VCaP (cell line): ENCODE results near the gene SSNA1.

Experiments used
- H3K27ac ChIP-seq: fragments of 450-650 bp; 2 replicates; pipeline ENCODE4 v1.5.1; 2017
- TF ChIP-seq, protein P1 (sequence below): fragments of 450-650 bp; conservative IDR thresholded peaks from 2 replicates; pipeline ENCODE4 v1.5.1; 2017; ENCODE audit warnings: mild to moderate bottlenecking, moderate library complexity

Gene SSNA1

DNA sequence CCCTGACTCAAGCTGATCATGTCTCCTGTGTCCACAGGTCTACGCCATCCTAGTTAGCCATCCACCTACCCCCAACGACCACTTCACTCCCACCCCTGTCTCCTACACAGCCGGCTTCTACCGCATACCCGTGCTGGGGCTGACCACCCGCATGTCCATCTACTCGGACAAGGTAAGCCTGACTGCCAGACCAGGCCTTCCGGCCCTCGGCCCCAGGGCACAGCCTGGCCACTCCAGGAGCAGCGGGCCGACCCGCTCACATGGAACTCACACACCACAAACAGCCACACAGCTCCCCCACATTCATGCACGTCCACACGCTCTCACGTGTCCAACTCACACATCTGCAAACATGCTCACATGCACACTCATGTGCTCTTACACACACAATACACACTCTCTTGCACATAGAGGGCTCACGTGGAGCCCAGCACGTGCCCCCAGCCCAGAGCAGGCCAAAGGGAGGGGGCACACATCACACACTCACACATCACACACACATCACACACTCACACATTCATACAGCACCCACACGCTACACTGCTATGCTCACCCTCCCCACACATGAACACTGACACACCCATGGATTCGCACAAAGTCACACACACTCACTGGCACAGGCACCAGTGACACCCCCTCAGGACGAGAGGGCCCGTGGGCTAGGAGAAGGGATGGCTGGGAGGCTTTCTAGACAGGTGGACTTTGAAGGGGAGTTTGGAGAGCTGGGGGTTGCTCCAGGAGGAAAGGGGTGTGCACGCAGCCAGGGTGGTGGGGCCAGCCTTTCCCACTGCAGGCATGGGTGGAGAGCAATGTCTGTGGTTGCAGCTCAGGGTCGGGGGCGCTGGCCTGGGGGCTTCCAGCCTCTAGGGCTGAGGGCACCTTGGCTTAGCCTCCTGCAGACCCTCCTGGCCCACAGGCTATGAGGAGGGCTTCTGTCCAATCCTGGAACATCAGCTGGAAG, 46.2 kb upstream of the SSNA1 start:
- H3K27ac ChIP-seq: no peak overlapping the region
- TF ChIP-seq, protein P1, sequence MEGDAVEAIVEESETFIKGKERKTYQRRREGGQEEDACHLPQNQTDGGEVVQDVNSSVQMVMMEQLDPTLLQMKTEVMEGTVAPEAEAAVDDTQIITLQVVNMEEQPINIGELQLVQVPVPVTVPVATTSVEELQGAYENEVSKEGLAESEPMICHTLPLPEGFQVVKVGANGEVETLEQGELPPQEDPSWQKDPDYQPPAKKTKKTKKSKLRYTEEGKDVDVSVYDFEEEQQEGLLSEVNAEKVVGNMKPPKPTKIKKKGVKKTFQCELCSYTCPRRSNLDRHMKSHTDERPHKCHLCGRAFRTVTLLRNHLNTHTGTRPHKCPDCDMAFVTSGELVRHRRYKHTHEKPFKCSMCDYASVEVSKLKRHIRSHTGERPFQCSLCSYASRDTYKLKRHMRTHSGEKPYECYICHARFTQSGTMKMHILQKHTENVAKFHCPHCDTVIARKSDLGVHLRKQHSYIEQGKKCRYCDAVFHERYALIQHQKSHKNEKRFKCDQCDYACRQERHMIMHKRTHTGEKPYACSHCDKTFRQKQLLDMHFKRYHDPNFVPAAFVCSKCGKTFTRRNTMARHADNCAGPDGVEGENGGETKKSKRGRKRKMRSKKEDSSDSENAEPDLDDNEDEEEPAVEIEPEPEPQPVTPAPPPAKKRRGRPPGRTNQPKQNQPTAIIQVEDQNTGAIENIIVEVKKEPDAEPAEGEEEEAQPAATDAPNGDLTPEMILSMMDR: no peak

DNA sequence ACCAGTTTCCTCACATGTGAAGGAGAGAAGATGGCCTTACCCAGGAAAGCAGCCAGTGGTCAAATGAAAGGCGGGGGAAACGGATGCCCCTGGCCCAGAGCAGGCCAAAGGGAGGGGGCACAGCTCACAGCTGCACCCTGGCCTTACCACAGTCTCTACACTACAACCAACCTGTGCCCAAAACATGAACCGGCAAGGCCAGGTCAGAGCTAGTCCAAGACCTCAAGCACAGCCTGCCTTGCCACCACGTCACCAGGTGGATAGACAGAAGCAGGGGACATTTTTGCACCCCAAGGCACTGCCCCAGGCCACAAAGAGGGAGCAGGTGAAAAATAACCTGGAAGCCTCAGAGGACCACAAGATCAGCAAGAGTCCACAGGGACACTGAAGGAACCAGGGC, 45.0 kb upstream of the SSNA1 start:
- H3K27ac ChIP-seq: no peak overlapping the region
- TF ChIP-seq, protein P1: no peak

DNA sequence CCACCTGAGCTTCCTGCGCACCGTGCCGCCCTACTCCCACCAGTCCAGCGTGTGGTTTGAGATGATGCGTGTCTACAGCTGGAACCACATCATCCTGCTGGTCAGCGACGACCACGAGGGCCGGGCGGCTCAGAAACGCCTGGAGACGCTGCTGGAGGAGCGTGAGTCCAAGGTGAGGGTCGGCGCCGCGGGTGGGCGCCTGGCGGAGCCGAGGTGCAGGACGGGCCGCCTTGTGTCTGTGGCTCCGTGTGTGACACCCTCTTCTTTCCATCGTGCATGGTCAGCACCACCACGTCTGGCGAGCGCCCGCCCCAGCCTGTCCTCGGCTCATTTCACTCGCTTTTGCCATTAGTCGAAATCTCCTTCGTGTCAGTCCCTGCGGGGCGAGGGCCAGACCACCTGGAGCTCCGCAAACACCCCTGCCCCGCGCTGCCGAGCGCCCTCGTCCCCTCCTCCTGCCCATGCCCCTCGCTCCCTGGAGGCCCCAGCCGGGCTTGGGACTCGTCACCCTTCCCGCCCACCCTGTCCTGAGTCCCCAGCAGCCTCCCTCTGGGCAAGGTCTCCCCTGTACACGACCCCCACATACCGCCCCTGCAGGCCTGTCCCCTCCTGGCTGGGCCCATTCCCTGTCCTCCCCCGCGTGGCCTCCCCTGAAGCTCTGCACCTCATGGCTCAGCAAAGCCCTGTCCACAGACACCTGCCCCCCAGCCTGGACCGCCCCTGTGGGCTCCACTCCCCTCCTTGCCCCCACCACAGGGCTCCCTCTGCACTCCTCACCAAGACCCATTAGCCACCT, 42.5 kb upstream of the SSNA1 start:
- H3K27ac ChIP-seq: no peak overlapping the region
- TF ChIP-seq, protein P1: no peak

DNA sequence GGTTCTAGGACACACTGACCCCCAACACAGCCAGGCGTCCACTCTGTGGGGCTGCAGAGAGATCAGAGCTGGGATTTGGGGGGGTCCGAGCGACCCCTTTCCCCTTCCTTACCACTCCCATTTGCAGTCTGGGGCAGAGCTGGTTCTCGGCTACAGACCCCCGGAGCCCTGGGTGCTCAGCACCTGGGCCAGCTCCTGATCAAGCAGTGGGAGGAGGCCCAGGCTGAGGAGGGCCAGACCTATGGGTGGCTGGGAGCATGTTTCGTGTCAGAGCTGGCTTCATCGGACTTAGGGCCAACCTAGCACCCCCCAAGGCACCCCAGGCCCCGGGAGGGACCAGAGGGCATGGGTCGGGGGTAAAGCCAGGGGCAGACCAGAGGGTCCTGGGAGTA, 42.0 kb upstream of the SSNA1 start:
- TF ChIP-seq, protein P1: no peak
- H3K27ac ChIP-seq: no peak overlapping the region

DNA sequence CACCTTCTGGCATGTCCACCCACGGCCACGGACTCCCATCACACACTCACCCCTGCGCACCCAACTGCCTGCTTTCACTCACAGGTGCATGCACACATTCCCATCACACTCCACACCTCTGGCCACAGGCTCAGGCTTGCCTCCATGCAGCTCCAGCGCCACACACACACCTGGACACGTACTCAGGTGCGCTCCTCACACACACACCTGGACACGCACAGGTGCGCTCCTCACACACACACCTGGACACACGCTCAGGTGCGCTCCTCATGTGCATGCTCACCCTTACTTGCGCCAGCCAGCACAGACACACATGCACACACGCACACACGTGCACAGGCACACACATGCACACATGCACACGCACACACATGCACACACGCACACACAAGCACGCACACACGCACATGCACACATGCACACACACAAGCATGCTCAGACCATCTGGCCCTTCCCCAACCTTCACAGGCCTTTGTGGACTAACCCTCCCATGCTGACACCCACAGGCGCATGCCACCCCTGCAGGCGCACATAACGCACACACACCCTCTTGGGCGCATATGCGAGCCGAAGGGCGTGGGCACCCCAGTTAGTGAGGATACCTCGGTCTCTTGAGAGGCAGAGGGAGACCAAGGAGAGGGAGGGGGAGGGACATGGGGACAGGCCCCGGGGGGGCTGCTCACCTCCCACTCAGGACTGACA, 41.2 kb upstream of the SSNA1 start:
- no peak overlapping the region for H3K27ac ChIP-seq
- TF ChIP-seq, protein P1: no peak

DNA sequence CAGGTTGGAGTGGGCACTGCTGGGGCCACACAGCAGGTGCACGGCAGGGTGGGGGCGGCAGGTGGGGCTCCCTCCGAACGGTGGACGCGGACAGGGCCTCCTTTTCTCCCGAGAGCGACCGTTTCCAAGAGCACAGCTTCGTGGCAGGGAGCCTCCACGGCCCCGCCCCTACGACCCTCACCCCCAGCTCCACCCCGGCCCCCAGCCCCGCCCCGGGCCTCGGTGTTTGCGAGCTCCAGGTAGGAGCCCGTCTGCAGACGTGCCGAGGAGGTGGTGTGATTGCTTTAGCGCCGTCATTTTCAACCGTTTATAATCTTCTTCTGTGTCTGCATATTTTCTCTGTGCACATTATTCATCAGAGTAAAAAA, 40.7 kb upstream of the SSNA1 start:
- TF ChIP-seq, protein P1: no peak
- H3K27ac ChIP-seq: no peak overlapping the region

DNA sequence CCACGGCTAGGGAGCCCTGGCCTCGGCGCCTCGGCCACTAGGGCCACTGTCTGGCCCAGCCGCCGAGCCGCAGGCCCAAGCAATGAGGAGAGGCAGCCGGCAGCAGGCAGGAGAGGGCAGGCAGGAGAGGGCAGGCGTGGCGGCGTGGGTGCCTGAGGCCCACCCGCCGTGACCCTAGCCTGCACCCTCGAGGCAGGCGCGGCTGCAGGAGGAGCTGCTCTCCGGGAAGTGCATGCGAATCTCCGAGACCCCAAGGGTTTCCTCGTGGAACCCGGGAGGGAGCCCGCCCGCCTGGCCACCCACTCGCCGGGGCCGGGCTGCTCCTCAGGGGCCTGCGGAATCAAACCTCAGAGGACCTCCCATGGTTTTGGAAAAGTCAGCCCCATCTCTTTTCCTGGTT, 40.2 kb upstream of the SSNA1 start:
- TF ChIP-seq, protein P1: no peak
- H3K27ac ChIP-seq: no peak overlapping the region
